Measurements from ENCODE around the gene SPOP.

Gene SPOP

DNA sequence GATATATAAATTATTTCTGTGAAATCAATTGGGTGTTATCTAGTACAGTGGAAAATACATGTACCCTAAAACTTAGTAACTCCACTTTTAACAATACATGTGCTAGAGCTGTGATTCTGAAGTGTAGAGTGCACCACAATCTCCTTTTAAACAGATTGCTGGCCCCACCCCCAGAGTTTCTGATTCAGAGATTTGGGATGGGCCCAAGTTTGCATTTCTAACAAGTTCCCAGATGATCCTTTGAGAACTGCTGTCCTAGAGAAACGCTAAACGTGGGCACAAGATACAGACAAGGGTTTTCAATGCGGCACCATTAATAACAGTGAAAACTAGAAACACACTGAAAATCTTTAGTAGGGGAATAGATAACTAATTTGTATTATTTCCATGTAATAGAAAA is 53.0 kb downstream of the SPOP start:
- H3K4me3 ChIP-seq (ENCODE audit: low read depth, low read length), result no peak overlapping the region
- no peak for DNase-seq (ENCODE audit: low read depth)

DNA sequence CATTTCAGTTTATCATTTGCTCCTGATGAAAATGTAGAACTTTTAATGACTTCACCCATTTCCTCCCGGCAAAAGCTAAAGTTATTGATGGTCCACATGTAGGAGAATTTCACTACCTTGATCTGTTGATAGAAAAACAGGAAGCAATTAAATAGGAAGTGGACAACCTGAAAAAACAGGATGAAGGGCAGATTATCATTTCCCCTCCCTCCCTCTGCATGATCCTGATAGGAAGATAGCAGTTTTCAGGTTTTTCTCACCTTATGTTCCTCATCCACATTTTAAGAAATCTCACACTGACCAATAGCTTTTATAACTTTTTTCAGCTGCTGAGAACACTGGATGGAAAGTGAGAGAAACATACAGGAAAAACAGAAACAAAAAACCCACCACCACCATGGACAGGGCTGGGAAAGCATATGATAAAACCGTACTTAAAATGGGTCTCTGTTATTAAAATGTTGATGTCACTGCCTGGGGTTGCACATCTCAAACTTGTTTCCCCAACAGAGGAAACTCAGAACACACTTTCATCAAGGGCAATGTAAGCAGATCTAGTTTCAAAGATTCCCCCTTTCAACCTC is 55.9 kb downstream of the SPOP start:
- DNase-seq (ENCODE audit: low read depth), result no peak

DNA sequence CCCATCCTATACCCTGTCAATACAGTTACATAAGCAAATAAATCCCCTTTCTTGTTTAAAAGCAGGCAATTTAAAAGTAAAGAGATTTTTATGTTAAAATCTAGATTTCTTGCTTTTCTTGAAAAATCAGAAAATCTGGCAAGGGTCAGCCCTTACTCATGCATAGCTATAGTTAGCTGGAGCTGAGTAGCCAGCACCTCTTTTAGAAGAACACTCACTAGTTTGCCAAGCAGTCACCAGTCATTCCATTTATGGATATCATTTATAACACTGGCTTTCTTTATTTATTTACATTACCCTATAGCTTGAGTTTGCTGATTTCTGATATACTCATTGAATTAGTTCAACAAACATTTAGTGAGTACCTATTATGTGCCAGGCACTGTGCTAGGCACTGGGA is 56.5 kb downstream of the SPOP start:
- DNase-seq (ENCODE audit: low read depth), result no peak

More for the DNA sequence above, 55.9 kb downstream of the SPOP start:
- H3K4me3 ChIP-seq (ENCODE audit: low read depth, low read length), result no peak overlapping the region

DNA sequence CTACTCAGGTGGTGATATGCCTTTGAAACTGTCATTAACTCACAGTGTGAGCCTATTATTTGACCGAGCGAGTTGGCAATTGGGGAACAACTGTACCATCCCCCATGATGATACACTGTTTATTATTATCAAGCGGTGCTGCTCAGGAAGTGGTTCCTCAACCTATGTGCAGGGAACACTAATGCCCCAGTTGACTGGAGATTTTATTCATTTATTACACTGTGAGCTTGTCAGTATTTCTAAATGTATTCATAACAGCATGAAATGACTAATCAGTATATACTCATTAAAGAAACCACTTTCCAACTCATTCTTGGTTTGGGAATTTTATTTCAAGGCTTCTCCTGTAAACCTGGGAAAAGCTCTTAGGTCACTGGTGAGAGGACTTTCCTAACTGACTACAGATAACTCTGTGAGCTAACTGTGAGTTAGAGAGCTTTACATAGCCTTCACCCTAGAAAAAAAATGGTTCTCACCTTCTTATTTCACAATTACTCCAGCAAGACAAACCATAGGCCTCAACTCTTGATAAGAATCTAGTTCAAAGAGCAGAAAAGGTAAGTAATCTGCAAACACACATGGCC is 59.8 kb downstream of the SPOP start:
- DNase-seq (ENCODE audit: low read depth), result no peak
- H3K4me3 ChIP-seq (ENCODE audit: low read depth, low read length), result no peak overlapping the region

More for the DNA sequence above, 56.5 kb downstream of the SPOP start:
- no peak overlapping the region for H3K4me3 ChIP-seq (ENCODE audit: low read depth, low read length)

DNA sequence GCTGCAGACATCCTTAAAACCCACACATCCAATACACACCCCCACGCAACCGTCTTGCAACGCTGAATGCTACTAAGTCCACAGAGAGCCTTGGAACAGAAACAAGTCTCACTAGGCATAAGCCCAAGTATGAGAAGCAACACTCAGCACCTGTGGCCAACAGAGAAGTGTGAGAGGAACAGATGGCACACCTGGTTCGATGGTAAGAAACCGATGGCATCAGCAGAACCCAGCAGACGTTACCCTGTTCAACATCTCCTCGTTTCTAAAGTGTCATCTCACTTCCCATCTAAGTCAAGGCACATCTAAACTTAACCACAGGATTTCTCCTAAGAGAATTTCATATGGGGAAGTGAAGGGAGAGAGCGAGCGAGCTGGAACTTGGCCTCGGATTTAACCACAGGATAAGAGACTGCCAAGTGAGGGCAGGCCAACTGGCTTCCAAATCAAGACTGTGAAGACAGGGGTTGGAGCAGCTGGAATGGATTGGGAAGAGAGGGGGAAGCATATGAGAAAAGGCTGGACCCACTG is 61.2 kb downstream of the SPOP start:
- peak; percentile 58 for DNase-seq (ENCODE audit: low read depth)
- H3K4me3 ChIP-seq (ENCODE audit: low read depth, low read length), result no peak overlapping the region

DNA sequence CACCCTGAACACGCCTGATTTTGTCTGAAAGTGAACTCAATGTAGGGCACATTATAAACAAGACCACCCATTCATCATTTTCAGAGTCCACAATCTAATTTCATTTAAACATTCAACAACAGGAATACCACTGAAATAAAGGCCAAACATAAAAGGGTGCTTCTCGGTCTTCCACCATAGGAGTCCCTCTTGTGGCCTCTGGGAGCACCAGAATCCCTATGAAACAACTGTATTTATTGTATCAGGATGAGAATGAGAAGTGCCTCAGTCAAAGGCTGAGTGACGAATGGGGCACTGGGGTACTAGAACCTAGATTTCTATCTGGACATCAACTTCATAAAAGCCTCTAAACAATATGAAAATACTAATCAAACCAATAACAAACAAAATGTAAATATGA is 61.8 kb downstream of the SPOP start:
- no peak overlapping the region for H3K4me3 ChIP-seq (ENCODE audit: low read depth, low read length)
- no peak for DNase-seq (ENCODE audit: low read depth)

DNA sequence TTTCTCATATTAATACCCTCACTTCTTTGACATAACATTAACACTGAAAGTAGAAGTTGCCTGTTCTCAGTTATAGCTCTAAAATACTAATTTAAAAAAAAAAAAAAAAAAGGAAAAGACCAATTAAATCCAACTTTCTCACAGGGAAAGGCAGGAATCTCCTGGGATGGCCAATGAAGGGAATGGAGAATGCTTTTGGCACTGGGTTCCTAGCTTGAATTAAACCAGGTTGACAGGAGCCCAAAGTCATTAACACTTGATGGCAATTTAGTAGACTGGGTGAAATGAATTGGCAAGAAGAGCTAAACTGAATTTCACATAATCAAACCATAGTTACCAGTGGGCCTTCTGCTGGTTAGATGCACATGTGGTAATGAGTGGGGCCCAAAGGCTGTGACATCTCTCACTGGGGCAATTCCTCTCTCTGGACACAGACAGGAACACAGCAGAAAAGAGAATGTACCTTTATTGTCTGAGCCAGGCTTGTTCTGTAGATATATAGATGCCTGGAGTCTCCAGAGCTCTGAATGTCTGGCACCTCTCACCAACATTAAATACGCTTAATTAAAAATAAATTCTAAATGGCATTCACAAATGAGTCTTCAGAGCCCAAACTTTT is 64.6 kb downstream of the SPOP start:
- DNase-seq (ENCODE audit: low read depth), result no peak
- H3K4me3 ChIP-seq (ENCODE audit: low read depth, low read length), result no peak overlapping the region

DNA sequence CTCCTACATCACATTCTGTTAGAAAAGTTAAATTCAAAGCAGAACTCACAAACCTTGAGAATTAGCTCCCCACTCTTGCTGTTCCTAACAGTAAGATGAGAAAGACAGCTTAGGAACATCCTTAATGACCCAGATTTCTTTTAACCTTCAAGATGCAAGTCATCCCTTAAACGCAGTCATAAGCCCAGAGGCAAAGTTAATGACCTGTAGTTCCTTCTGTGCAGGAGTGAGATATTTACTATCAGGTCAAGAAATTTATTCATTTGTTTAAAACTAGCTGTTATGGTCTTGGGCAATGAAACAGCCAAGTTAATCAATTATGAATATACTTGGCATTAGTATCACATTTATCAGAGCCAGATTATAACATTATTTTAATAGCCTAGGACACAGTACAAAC is 65.2 kb downstream of the SPOP start:
- no peak for DNase-seq (ENCODE audit: low read depth)
- no peak overlapping the region for H3K4me3 ChIP-seq (ENCODE audit: low read depth, low read length)

DNA sequence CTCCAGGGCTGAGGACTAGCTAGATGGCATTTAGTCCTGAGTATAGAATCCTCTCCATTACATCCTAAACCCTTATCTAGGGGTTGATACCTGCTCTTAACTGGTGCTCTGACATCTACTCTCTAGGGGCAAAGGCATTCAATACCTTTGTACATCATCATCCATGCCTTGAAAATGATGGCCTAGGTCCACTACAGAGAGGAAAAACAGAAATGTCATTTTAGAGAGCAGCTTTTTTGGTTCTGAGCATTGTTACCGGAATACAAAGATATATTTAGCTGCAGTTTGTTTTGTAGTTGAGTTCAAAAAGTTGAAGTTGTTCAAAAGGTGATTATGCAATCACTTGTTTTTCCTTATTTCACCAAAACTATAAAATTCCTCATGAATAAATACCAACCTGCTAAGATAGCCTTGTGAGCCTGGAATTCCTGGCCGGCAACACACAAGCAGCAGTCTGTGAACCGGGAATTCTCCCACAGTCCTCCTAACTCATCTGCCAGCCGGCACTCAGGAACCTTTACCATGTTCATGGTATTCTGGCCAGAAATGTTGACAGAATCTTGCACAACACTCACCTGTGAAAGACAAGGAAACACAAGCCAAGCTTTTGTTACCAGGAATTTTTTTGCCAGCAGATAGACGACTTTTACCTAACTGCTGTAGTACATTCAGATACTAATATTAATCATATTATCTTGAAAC is 66.9 kb downstream of the SPOP start:
- H3K4me3 ChIP-seq (ENCODE audit: low read depth, low read length), result no peak overlapping the region
- DNase-seq (ENCODE audit: low read depth), result no peak

DNA sequence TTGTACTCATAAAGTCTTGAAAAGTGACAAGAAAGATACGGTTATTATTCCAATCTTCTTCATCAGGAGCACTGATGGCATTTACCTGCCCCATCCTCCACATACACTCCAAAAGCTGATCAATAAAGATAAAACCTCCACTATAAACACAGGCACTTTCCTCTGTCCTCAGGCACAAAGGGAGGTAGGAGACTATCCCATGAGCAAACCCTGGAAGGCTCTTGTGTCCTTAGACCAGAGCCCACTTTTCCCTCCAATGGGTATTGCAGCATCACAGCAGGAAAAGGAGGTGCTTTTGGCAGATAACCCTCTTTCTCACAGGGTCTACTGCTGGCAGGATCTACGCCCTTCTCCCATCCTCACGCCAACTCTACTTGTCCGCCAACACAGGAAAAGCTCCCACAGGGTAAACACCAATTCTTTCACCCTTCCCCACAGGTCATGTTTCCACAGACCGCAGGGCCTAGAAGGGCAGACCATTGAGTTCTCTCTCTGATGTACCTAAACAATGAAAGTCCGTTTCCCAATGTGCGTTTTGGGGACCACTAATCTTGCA is 73.5 kb downstream of the SPOP start:
- H3K4me3 ChIP-seq (ENCODE audit: low read depth, low read length), result no peak overlapping the region
- no peak for DNase-seq (ENCODE audit: low read depth)

DNA sequence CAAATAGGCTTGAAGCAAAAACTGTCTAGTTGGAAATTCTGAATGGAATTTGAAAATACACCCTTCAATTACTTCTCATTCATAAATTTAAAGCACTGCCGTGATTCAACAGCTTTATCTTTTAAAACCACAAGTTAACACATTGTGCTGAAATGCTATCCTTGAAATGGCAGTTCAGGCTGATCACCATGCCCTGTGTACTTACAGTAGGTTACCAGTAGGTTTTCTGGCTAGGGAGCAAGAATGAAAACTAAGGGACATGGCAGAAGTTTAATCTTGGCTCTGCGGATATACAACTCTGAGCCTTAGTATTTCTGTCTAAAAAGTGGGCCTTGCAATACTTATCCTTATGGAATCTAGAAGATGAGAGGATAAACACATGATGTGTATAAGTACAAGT is 74.2 kb downstream of the SPOP start:
- no peak for DNase-seq (ENCODE audit: low read depth)
- no peak overlapping the region for H3K4me3 ChIP-seq (ENCODE audit: low read depth, low read length)

DNA sequence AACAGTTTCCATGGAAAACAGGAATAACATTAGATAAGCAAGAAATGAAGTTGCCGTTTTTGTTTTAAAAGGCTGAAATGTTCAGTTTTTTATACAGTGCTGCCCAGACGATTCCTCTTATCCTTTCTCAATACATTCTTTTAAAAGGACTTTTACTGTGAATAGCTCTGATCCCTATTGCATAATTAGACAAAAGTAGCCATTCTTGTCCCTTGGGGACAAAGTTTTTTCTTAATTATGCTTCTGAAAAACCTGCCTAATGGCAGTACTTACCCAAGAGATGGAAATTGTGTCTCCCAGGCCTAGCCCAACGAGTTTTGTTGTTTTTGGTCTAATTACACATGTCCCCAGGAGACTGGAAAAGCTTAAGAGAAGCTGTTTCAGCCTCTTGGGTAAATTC is 74.7 kb downstream of the SPOP start:
- no peak for DNase-seq (ENCODE audit: low read depth)
- H3K4me3 ChIP-seq (ENCODE audit: low read depth, low read length), result no peak overlapping the region

DNA sequence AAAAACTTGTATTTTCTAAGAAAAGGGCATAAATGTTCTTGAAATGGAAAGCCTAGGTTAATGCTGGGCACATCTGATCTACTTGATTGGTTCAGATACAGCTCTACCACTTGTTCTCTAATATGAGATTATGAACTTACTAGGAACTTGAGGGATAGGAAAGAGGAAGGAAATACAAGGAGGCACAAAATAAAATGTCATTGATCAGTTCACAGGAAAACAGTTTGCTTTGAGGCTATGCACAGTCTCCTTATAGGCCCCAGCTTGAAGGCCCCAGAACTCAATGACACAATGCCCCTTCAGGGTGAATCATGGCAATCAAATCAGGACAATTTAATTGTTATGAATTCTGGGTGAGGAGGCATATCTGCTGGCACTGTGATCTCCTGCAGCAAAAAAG is 75.1 kb downstream of the SPOP start:
- DNase-seq (ENCODE audit: low read depth), result no peak
- H3K4me3 ChIP-seq (ENCODE audit: low read depth, low read length), result no peak overlapping the region

DNA sequence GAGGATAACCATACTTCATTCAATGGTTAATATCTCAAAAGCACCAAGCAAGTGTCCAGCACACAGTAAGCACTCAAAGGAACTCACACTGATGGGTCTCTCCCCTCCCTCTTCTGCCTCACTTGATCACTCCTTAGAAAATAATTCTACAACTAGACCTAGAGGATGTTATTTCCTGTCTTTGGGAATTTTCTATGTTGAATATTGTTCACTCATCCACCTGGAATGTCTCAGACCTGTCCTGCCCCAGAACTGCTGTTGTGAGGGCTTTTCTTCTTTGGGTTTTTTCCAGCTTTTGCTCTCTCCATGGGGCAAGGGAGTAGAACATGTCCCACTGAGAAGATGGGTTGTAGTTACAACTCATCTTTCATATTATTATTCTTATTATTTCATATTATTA is 76.9 kb downstream of the SPOP start:
- H3K4me3 ChIP-seq (ENCODE audit: low read depth, low read length), result no peak overlapping the region
- DNase-seq (ENCODE audit: low read depth), result no peak

DNA sequence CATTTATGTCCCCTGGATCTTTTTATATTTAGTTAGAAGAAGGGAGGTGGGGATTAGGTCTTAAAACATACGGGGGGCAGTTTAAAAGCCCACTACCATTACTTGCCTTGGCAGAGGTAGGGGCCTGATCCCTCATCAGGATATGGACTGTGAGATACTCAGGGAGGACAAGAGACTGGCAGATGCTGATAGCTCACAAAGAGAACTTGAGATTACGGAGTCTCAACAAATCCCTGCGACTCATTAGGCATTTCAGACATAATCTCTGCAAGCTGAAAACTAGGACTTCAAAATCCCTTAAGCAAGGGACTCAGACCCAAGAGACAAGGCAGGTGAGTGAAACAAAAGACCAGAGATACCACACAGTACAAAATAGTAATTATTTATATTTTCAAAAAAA is 79.0 kb downstream of the SPOP start:
- DNase-seq (ENCODE audit: low read depth), result no peak

DNA sequence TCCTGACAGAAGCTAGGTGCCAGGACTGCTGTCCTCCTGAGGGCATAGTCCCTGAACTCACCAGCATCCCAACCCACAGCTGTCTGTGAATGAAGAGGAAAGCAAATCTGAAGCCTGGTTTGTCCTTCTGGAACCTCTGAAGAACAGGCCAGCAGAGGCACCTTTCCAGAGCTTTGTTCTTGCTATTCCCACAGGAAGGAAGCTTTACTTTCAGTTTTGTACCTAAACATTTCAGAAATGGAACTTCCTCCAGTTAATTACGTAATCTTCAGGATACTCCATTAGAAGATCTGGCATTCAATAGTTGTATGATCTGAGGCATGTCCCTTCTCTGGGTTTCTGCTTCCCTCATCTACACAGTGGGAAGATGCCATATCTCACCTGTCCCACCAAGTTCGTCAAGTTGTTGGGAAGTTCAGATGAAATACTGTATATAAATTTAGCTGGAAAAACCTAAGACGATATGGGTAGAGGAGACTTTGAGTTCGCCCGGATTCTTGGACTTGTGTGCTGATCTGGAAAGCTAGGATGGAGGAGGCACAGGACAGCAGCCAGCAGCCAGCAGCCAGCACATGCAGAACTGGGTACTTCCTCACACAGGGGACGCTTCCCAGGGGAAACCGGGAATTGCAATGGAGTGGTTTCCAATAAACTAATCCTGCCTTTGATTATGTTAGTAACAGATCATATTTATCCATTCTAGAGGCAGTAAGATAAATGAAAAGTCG is 79.8 kb downstream of the SPOP start:
- H3K4me3 ChIP-seq (ENCODE audit: low read depth, low read length), result no peak overlapping the region
- no peak for DNase-seq (ENCODE audit: low read depth)

More for the DNA sequence above, 79.0 kb downstream of the SPOP start:
- H3K4me3 ChIP-seq (ENCODE audit: low read depth, low read length), result no peak overlapping the region

DNA sequence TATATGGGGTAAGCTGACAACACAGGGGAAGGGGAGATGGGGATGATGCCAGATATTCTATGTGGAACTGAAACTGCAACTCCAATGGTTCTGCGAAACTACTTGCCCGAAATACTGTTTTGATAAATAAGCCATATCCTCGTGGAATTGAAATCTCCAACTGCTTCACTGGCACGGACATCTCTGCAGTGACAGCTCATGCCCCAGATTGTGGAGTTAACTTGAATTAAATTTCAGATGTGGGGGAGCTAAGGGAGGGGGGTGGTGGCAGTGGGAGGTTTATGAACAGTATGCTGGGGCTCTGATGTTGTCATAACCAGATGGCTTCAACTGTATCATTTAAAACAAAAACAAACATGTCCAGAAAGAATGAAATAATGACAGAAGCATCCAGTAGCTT is 80.5 kb downstream of the SPOP start:
- no peak for DNase-seq (ENCODE audit: low read depth)
- H3K4me3 ChIP-seq (ENCODE audit: low read depth, low read length), result no peak overlapping the region

DNA sequence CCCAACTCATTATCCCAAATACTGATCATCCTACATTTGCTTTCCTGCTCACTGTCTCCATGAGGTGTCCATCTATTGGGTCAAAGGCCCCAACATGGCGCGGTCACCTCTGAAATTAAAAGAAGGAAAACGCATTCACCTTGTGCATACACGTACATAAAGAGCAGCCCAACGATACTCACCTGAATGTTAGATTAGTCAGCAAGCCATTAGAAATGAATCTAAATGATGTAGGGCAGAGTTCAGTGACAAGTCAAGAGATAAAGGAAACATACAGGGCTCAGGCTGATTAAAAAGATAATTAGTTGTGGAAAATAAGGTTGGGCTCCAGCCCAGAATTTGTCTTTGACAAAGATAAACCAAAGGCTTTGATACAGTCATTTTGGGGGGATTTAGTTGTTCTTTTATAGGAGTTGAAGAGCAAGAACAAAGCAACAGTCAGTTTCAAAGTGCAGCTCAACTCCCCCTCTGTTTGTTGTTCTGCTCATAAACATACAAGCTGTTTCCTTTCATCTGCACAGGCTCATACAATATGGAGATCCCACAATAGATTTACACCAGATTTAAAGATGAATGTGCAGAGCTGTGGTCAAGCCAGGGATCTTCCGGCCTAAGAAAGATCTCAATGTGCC is 81.2 kb downstream of the SPOP start:
- DNase-seq (ENCODE audit: low read depth), result no peak
- H3K4me3 ChIP-seq (ENCODE audit: low read depth, low read length), result no peak overlapping the region

DNA sequence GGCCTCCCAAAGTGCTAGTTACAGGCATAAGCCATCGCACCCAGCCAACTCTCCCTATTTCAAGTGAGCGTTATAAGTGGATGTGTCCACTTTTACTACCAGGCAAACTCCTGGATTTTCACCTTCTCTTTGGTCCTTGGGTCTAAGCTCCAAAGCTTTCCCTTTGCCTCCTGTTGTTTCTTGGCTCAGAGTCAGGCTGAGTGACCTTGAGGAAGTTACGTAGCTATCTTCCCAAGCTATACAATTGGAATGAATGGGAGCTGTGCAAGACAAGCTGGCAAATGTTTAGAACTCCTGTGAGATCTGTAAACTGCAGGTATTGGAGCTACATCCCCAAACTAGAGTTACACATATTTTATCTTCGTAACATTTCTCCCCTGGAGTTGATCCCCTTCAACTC is 81.9 kb downstream of the SPOP start:
- no peak for DNase-seq (ENCODE audit: low read depth)
- H3K4me3 ChIP-seq (ENCODE audit: low read depth, low read length), result no peak overlapping the region

All from skeletal muscle cell (primary cell).